GM21619 (cell line): Measurements from ENCODE around the gene RELL2.
"Not testable (repeated sequence)": the region's sequence is repeated elsewhere in the genome, so short reads cannot be mapped to it uniquely, and the experiment has no call there.

Source experiments
- ATAC-seq: cut with Tn5 transposase; IDR thresholded peaks from one replicate; pipeline ENCODE4 v1.9.1; 2021; ENCODE audit not compliant: unreplicated experiment

RELL2 gene, protein sequence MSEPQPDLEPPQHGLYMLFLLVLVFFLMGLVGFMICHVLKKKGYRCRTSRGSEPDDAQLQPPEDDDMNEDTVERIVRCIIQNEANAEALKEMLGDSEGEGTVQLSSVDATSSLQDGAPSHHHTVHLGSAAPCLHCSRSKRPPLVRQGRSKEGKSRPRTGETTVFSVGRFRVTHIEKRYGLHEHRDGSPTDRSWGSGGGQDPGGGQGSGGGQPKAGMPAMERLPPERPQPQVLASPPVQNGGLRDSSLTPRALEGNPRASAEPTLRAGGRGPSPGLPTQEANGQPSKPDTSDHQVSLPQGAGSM

DNA sequence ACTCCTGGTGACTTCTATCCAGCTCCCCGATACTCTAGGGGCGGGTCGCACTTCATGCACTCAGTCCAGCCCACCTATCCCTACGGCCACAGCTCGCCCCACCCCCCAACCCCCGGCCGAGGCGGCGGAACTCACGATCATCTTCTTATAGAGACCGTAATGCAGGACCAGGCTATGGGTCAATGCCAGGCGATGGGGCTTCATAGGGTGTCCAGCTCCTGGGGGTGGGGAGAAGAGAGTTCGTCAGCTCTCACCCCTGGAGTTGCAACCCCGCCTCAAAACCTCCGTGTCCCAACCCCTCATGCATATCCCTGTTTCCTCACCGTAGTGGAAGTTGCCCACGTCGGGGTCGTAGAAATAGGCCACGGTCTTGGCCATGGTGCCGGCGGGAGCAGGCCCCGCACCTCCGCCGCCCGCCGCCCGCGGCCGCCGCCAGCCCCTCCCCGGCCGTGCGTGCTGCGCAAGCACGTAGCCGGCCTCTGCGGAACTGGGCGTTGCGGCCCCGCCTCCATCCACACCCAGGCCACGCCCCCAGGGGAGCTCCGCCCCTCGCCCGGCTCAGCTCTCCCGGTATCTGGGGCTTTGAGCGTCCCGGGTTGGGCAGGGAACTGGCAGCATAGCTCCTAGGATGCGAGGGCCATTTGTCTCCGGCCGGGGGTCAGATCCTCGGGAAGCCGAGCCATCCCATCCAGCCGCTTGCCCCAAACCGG lies at the start of gene RELL2, which contains the start of gene HDAC3:
Gene RELL2 (plus strand): TSS at position 585 of the 710 bp plus-strand sequence. CDS start 1,229 bp downstream, outside the sequence.
Gene HDAC3 (minus strand): TSS at position 437 of the 710 bp plus-strand sequence. CDS start 59 bp downstream, at position 378.
- ATAC-seq: peak; percentile 63

DNA sequence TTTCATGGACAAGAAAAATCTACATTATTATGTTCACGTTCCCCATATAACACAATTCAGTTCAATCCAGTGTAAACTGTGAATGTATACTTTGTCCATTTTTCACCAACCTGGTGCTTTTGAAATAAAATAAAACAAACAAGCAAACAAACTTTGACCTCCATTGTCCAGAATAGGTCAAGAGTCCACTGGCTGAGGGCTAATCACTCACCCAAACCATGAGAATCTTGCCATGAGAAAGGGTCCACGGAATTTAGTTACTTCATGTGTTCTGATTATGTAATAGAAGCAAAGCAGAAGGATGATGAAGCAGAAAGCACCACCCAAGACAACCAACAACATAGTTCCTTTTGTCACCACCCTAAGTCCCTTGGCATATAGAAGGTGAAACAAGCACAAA lies 46.7 kb upstream of the RELL2 start:
- ATAC-seq: no peak

DNA sequence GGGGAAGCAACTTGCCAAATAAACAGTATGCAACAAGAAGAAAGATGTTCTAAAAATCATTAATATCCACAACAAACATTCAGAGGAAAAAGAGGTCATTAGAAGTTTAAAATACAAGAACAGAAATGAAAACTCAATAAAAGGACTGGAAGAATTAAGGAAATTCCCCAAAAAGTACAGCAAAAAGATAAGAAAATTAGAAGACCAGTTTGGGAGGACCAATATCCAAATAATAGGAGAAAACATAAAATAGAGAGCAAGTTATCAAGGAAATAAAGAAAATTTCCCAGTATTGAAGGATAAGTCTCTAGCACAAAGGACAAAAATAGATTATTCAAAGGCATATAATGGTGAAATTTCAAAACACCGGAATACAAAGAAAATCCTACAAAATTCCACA lies 39.9 kb upstream of the RELL2 start:
- ATAC-seq: no peak

DNA sequence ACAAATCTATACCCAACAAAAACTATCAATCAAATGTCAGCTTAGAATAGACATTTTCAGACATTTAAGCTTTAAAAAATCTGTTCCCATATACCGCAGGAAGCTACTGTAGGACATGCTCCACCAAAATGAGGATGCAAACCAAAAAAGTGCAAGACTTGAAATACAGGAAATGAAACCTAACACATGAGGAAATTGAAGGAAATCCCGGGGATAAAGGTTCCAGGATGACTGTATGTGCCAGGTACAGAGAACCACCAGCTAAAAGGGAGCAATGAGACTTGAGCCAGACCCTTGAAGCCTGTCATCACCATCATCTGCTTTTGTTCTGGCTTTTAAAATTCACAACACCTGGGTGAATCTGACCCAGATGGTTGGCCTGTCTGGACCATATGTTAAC lies 39.4 kb upstream of the RELL2 start:
- ATAC-seq: no peak

DNA sequence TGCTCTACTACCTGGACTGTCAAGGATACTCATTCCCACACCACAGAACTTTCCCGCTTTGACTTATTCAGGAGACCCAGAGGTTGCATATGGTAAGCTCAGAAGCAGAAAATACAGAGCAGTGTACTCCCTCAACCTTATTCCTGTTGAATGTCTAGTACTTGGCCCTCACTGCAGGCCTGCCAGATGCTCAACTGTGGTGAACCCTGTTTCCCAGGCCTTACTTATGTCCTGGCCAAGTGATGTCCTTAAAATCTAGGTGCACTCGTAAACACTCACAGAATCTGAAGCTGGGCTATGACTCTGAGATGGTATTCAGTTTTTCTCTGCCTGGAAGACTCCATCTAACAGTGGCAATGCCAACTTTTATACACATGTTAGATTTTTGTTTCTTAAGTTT lies 39.0 kb upstream of the RELL2 start:
- ATAC-seq: no peak

DNA sequence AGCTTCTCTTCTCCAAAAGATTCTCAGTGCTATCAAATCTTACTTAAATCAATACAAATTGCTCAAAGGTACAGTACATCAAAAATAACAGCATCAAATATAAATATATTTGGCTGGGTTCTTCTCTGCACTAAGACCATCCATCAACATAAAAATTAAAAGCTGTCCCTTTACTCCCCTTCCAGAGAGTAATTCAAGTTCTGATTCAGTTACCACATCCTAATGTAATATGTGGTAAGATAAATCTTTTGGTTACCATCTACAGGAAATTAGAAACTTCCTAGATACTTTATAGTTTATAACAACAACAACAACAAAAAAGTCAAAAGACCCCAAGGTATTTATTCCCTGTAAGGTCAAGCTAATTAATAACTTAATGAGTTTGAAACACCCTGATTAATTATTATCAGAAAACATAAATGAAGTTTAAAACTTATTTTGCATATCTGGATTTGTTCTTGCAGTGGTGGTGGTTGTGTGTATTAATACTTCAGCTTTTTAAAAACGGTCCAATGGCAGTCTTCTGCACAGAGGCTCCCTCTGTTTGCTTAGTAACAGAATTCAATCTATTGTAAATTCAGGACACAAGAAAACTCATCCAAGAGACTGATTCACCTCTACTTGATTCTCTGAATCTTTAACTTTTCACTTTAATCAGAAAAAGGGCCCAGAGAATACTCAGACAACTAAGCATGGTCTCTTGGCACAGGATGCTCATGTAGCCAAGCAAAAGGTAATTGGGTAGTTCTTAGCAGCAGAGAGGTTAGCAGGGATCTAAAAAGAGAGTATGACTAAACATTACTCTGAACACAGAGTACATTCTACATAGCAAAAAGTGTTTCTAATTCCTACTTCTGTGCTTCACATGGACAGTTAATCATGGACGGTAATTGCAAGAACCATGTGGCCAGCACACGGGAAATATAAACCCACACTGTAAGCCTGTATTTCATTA lies 38.1 kb upstream of the RELL2 start:
- ATAC-seq: peak; percentile 57

DNA sequence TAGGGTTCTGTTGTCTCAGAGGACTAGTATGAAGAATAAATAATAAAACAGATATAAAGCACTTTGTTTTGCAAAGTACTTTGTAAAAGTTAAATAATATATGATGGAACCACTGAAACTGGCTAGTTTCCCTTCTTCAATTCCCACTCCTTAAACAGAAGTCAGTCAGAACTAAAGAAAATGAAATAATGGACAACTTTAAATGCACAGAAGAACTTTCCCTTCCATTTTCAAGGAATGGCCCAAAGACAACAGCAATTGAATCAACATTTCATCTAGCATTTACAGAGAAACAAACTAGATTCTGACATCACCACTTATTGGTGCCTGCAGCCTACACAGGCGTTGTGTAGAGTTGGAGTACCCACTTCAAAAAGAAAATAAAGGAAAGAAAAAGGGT lies 34.2 kb upstream of the RELL2 start:
- ATAC-seq: no peak

DNA sequence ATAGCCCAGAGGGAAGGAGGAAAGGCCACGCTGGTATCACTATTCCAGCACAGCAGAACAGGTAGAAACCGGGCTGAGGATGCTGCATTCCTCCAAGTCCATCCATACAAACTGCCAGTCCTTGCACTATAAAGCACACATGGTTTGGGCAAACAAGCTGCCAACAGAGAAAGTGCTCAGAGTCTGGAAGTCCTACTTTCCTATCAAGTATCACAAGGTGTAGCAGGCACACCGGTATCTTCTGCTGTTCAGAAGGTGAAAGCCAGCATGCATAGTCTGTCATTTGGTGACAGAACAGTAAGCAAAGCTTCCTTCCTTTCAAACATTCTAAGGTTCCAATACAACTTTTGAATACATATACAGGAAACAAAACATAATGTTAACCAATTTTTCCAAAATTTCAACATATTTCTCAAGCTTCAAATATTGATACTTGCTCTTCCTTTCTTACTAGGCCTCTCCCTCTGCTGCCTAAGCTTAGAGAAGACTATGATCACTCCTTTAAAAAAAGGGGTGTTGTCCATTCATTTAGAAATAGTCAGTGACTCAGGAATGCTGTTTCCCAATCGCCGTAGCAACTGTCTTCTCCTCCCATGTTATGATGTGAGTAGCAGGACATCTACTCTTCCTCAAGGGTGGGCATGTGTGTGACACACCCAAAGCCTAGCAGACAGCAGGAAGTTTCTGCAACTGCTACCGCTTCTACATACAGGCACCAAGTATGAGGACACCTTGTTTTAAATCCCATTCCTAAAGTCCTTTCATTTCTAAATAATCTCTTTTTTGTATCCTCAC lies 32.7 kb upstream of the RELL2 start:
- no peak for ATAC-seq

DNA sequence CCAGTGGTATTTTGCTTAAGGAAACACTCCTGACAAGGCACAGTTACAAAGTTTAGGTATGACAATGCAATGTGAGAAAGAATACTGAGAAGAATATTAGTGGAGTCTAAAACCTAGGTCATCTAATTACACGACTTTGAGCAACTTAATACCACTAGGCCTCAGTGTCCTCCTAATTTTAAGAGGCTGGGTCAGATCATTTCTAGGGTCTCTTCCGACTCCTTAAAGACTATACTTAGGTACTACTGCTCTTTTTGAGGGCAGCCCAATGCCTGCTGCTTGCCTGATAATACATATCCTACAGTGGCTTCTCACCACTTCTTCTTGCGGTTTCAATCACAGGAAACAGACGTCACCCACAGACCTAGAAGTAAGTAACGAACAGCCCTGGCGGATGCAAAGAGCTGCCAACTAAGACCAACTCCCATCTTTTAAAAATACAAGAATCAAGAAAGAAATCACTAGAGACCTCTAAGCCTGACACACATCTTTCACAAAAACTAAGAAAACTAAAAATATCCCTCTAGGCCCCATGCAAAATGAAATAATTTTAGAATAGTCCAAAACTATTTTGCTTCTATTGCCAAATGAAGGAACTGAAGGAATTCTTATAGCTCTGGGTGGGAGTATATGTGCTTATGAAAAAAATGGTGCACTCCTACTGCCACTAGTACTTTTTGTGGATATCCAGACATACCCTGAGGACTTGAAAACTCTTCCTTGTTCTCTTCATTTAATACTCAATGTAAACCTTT lies 31.1 kb upstream of the RELL2 start:
- ATAC-seq: peak; percentile 98

DNA sequence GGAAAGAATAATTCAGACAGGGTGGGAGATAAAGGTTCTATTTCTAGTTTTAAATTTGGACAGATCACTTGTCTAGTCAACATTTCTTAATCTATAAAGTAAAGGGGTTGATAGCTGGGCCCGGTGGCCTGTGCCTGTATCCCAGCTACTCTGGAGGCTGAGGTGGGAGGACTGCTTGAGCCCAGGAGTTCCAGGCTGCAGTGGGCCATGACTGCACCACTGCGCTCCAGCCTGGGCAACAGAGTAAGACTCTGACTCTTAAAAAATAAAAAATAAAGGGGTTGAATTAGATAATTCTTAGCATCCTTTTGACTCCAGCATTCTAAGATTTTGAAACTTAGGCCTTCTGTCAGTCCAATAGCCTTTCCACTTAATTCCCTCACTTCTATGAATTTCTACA lies 28.8 kb upstream of the RELL2 start:
- no peak for ATAC-seq

DNA sequence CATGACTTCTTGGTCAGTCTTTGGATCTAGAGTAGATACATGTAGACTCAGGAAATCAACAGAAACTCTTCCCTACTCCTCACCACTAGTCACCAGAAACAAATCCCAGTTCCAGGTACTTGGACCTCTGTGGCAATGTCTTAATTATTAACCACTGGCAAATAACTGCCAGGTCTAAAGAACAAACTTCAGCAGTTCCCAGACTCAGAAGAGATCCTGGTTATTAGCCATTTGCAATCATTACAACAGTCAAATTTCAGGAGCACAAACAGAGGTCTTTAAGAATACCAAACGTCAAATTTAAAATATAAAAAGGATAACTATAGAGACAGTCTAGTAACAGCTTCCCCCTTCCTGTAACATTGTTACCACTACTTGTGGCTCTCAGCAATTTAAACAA lies 28.2 kb upstream of the RELL2 start:
- ATAC-seq: no peak

DNA sequence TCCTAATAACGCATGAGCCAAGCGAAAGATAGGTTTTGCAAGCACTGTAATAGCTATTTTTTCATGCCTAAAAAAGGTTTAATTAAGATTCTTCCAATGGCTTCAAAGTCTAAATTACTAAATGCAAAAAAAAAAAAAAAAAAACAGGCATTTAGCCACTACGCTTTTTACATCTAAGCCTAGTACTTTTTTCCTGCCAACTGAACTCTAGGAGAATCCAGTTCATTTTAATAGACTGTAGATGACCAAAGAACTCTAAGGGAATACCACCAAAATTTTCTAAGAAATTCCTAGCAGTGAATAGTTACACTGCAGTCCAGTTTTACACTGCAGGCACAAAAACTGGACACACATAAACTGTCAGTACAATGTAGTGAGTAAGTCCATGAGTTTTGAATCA lies 27.8 kb upstream of the RELL2 start:
- no peak for ATAC-seq

DNA sequence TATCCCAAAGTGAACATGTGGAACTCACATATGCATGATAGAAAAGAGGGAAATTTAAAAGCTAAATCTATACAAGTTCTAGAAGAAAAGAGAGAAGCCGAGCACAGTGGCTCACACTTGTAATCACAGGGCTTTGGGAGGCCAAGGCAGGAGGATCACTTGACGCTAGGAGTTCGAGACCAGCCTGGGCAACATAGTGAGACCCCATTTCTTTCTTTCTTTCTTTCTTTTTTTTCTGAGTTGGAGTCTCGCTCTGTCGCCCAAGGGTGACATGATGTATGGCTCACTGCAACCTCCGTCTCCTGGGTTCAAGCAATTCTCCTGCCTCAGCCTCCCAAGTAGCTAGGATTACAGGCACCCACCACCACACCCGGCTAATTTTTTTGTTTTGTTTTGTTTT lies 26.9 kb upstream of the RELL2 start:
- ATAC-seq: not testable (repeated sequence)

DNA sequence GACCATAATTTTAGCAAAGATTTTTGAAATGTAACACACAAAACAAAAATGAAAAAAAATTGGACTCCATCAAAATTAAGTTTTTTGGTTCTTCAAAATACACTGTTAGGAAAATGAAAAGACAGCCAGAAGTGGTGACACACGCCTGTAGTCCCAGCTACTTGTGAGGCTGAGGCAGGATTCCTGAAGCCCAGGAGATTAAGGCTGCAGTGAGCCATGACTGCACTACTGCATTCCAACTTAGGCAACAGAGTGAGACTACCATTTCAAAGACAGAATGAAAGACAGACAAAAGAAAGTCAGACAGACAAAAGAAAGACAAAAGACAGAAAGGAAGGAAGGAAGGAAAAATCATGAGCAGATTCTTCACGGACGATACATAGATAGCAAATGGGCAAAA lies 25.5 kb upstream of the RELL2 start:
- ATAC-seq: no peak

DNA sequence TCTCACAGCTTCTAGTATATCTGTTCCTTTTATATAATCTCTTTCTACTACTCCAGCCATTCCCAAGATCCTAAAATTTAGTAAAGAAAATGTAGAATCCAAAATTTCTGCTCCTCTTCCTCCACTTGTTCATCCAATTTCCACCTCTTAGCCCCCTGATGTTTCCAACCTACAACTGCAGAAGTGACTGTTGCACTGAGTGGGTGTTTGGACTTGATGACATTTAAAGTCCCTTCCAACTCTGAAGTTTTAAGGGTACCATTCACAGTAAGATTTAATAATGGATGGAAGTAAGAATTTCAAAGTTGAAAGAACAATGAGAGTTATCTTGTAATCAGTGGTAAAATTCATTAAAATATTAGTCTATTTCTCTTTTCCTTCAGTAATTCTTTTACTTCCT lies 23.5 kb upstream of the RELL2 start:
- ATAC-seq: no peak

DNA sequence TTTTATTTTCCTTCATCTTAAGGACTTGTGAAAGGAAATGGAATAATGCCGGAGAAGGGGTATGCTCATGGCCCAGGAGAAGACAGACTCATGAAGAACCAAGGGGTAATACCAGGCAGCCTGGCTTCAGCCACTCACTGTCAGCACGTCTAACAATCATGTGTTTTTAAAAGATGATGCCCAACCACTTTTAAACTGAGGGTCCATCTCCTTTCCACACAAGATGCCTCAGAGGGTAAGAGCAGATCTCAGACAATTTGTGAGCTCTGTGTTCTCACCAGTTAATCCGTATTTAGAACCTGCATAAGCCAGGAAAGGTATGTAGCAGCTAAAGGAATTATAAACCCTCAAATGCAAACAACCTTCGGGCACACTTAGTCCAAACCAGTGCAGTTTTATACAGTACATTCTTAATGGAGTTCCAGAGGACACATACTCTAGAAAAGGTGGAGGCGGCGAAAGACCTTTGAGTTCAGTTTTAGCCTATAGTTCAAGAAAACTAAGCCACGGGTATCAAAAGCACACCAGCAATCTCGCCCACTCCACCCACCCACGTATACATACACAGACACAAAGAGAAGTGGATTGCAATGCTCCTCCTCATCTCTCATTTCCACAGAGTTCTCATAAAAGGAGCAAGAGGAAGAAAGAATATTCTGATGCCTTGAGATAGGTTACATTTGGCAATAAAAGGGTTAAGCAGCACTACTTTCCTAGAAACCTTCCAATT lies 20.6 kb upstream of the RELL2 start:
- no peak for ATAC-seq

DNA sequence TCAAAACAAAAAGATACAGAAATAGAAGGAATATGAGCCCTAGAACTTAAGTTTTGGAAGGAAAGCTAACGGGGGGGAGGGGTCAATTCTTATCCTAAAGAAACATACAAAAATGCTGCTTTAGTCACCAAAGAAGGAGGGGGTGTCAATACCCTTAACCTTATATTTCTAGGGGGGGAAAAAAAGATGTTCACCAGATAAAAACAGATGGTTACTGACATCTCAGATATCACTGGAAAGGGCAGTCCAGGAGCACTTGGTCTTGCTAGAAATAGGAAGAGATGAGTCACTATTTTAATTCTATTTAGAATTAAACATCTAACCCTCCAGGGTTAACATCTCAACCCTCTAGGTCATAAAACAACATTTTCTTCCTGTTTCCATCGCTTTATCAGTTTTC lies 19.7 kb upstream of the RELL2 start:
- no peak for ATAC-seq

DNA sequence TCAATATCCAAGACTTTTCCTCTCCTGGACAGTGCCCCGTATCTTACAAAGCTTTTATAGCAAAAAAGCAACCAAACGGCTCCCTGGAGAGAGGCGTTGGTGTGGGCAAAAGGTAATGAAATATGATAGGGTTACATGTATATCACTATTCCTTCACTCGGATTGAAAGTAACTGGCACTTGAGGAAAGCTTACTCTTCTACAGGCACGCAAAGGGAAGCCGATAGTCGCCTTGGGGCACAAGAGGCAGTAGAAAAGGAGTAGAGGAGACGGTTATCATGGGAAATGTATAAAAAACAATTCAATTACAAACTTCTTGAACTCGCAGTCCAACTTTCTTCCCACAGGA lies 19.1 kb upstream of the RELL2 start:
- ATAC-seq: no peak

DNA sequence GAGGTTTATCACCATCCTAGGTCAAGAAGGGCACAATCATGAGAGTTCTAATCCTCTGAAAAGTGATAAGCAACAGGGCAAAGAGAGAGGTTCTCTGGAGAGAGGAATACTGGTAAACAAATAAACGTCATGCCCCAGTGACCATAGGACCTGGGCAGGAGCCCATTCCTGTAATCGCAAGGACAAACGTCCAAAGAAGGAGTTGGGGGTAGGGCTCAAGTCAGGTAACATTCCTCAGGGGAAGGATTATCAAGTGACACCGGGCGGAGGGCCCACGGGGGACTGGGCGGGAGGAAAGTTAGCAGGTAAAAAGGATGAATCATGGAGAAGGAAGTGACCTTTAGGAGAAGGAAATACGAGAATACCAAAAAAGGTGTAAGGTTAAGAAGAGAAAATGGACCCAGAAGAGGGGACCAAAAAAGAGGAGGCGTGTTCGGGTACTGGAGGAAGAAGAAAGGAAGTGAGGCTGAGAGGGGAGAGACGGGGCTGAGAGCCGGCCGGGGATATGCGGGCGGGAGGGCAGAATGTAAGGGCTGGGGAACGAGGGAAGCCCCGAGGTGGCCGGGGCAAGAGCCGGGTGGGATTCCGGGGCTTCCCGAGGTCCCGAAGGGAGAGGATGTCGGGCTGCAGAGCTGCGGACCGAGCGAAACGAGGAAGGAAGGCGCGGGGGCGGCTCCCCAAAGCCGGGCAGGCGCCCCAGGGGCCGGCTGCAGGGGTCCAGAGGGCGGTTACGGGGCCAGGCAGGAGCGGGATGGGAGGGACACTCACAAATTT lies 18.6 kb upstream of the RELL2 start:
- ATAC-seq: peak; percentile 34
